H9 (cell line): Measurements from ENCODE around the gene BRI3BP. TPM values are rescaled to one million over a fixed set of nuclear protein-coding genes. Genes with fewer than 3 reads are reported as not detected.

Experiments used
- DNase-seq: peaks from one replicate; pipeline ENCODE4 v3.0.0-alpha.2; 2017
- H2AFZ ChIP-seq: one replicate; pipeline ENCODE4 v1.6.1; 2013; ENCODE audit warnings: mild to moderate bottlenecking, low read length, control low read depth, moderate library complexity
- H2AK5ac ChIP-seq: 2 replicates; pipeline ENCODE4 v1.6.1; 2013; ENCODE audit warnings: low read length, control low read depth, mixed read lengths; ENCODE audit not compliant: insufficient read length
- H2BK120ac ChIP-seq: one replicate; pipeline ENCODE4 v1.6.1; 2013; ENCODE audit warnings: low read depth, mild to moderate bottlenecking, low read length, control low read depth, inconsistent platforms; ENCODE audit not compliant: poor library complexity, severe bottlenecking
- H2BK12ac ChIP-seq: 2 replicates; pipeline ENCODE4 v1.6.1; 2013; ENCODE audit warnings: low read length, control low read depth, mixed read lengths, low read depth; ENCODE audit not compliant: insufficient read length
- H2BK15ac ChIP-seq: 2 replicates; pipeline ENCODE4 v1.6.1; 2013; ENCODE audit warnings: low read depth, low read length, control low read depth
- H2BK20ac ChIP-seq: one replicate; pipeline ENCODE4 v1.6.1; 2013; ENCODE audit warnings: low read depth, mild to moderate bottlenecking, low read length, control low read depth, inconsistent platforms; ENCODE audit not compliant: poor library complexity, severe bottlenecking
- H2BK5ac ChIP-seq: 2 replicates; pipeline ENCODE4 v1.6.1; 2013; ENCODE audit warnings: low read length, control low read depth, mixed read lengths; ENCODE audit not compliant: insufficient read length
- H3K14ac ChIP-seq: 2 replicates; pipeline ENCODE4 v1.6.1; 2013; ENCODE audit warnings: low read length, control low read depth; ENCODE audit not compliant: insufficient read depth
- H3K18ac ChIP-seq: 2 replicates; pipeline ENCODE4 v1.6.1; 2013; ENCODE audit warnings: low read depth, mild to moderate bottlenecking, mixed read lengths, low read length, control low read depth; ENCODE audit not compliant: insufficient read length
- H3K23ac ChIP-seq: 2 replicates; pipeline ENCODE4 v1.6.1; 2013; ENCODE audit warnings: low read length, control low read depth, mixed read lengths, low read depth; ENCODE audit not compliant: insufficient read length
- H3K23me2 ChIP-seq: 2 replicates; pipeline ENCODE4 v1.6.1; 2013; ENCODE audit warnings: low read depth, mild to moderate bottlenecking, mixed read lengths, low read length, control low read depth; ENCODE audit not compliant: insufficient read length, poor library complexity, severe bottlenecking
- H3K27ac ChIP-seq: 2 replicates; pipeline ENCODE4 v1.5.1; 2013; ENCODE audit warnings: low read length, control low read depth, mixed read lengths, low read depth; ENCODE audit not compliant: insufficient read length
- H3K27me3 ChIP-seq: 2 replicates; pipeline ENCODE4 v1.6.1; 2013; ENCODE audit warnings: low read length, control low read depth, inconsistent platforms; ENCODE audit not compliant: insufficient read depth
- H3K4ac ChIP-seq: 2 replicates; pipeline ENCODE4 v1.6.1; 2013; ENCODE audit warnings: low read depth, mild to moderate bottlenecking, control low read depth, inconsistent platforms, low read length, moderate library complexity
- H3K4me1 ChIP-seq: 2 replicates; pipeline ENCODE4 v1.6.1; 2013; ENCODE audit warnings: low read length, control low read depth, inconsistent platforms; ENCODE audit not compliant: insufficient read depth
- H3K4me2 ChIP-seq: 2 replicates; pipeline ENCODE4 v1.6.1; 2013; ENCODE audit warnings: low read length, control low read depth, mixed read lengths; ENCODE audit not compliant: insufficient read length, insufficient read depth
- H3K56ac ChIP-seq: 2 replicates; pipeline ENCODE4 v1.6.1; 2013; ENCODE audit warnings: low read depth, mild to moderate bottlenecking, mixed read lengths, low read length, control low read depth; ENCODE audit not compliant: insufficient read length
- H3K79me1 ChIP-seq: 2 replicates; pipeline ENCODE4 v1.6.1; 2013; ENCODE audit warnings: low read depth, mild to moderate bottlenecking, moderate library complexity, low read length, control low read depth, inconsistent platforms; ENCODE audit not compliant: insufficient read depth, poor library complexity, severe bottlenecking
- H3K79me2 ChIP-seq: 2 replicates; pipeline ENCODE4 v1.6.1; 2013; ENCODE audit warnings: low read length, control low read depth, inconsistent platforms; ENCODE audit not compliant: insufficient read depth
- H3K9ac ChIP-seq: 2 replicates; pipeline ENCODE4 v1.6.1; 2013; ENCODE audit warnings: low read length, control low read depth, mixed read lengths; ENCODE audit not compliant: insufficient read length; ENCODE audit errors: extremely low read depth
- H3K9me3 ChIP-seq: one replicate; pipeline ENCODE4 v1.6.1; 2013; ENCODE audit warnings: low read depth, low read length, inconsistent platforms; ENCODE audit not compliant: control insufficient read depth
- H3T11ph ChIP-seq: one replicate; pipeline ENCODE4 v1.6.1; 2013; ENCODE audit warnings: mild to moderate bottlenecking, low read length, control low read depth, inconsistent platforms
- H4K20me1 ChIP-seq: one replicate; pipeline ENCODE4 v1.6.1; 2013; ENCODE audit not compliant: control insufficient read depth, insufficient read length, insufficient read depth
- H4K5ac ChIP-seq: 2 replicates; pipeline ENCODE4 v1.6.1; 2013; ENCODE audit warnings: low read depth, mild to moderate bottlenecking, mixed read lengths, low read length, control low read depth; ENCODE audit not compliant: insufficient read length
- H4K8ac ChIP-seq: replicated peaks from 2 replicates; pipeline ENCODE4 v1.6.1; 2013; ENCODE audit warnings: low read length, control low read depth, mixed read lengths, low read depth; ENCODE audit not compliant: insufficient read length
- H4K91ac ChIP-seq: 2 replicates; pipeline ENCODE4 v1.6.1; 2013; ENCODE audit warnings: low read depth, mild to moderate bottlenecking, moderate library complexity, mixed read lengths, low read length, control low read depth; ENCODE audit not compliant: insufficient read length
- H3K27ac Mint-ChIP-seq, 3 experiments: 2 replicates in 2 of 3; 3 replicates in 1 of 3; pipeline ENCODE4 v1.8.0; 2020 to 2021; ENCODE audit warnings: mixed read lengths in 3 of 3, mild to moderate bottlenecking in 1 of 3, moderate library complexity in 1 of 3
- H3K27me3 Mint-ChIP-seq: 2 replicates; pipeline ENCODE4 v1.8.0; 2021; ENCODE audit warnings: low read depth, mild to moderate bottlenecking, moderate library complexity, mixed read lengths
- H3K36me3 Mint-ChIP-seq, 3 experiments: 2 replicates in 2 of 3; 3 replicates in 1 of 3; pipeline ENCODE4 v1.8.0; 2020 to 2021; ENCODE audit warnings: low read depth in 3 of 3, mixed read lengths in 3 of 3; ENCODE audit not compliant: insufficient read depth in 1 of 3
- H3K4me1 Mint-ChIP-seq, 2 experiments: 2 replicates each; pipeline ENCODE4 v1.8.0; 2020; ENCODE audit warnings: mixed read lengths in 2 of 2
- H3K4me3 Mint-ChIP-seq, 2 experiments: 2 replicates in 1 of 2; 3 replicates in 1 of 2; pipeline ENCODE4 v1.8.0; 2020 to 2021; ENCODE audit warnings: mild to moderate bottlenecking in 2 of 2, mixed read lengths in 2 of 2, moderate library complexity in 1 of 2
- H3K9me3 Mint-ChIP-seq, 2 experiments: 2 replicates in 1 of 2; 3 replicates in 1 of 2; pipeline ENCODE4 v1.8.0; 2020; ENCODE audit warnings: mild to moderate bottlenecking in 2 of 2, mixed read lengths in 2 of 2, moderate library complexity in 1 of 2
- CTCF ChIP-seq: fragments of 200-600 bp; sonication (generic); conservative IDR thresholded peaks from 3 replicates; pipeline ENCODE4 v1.8.0; 2021; ENCODE audit warnings: antibody characterized with exemption, mild to moderate bottlenecking
- WGBS: extraction: QIAGEN DNeasy Blood & Tissue Kit; methylation state at CpG from one replicate; pipeline ENCODE4 v1.1.7; 2013; ENCODE audit warnings: missing lambda C conversion rate, low lambda C conversion rate, mixed read lengths; ENCODE audit not compliant: insufficient read length; ENCODE audit errors: extremely low coverage; 5-methylcytosine and 5-hydroxymethylcytosine counted together
- total RNA-seq: library from RNA; stranded (reverse); gene quantifications from 2 replicates; pipeline ENCODE4 v1.2.1, GENCODE V29; 2021

Gene BRI3BP
- total RNA-seq, 1 experiment from 2014 or later, result 10.5 TPM

GRCh38 chr12:124961055-124961454, 32.4 kb upstream of the BRI3BP start:
- Histone ChIP-seq H2AFZ (no peak overlapping the region), H4K91ac (no peak overlapping the region), H2BK120ac (no peak overlapping the region), H3K4ac (no peak overlapping the region), H3K9me3 (no peaks in the 10 kb centered on the region), H3K27me3 (no peaks in the 10 kb centered on the region), H3K79me2 (no peaks in the 10 kb centered on the region), H3K23me2 (no peaks in the 10 kb centered on the region), H3K79me1 (no peaks in the 10 kb centered on the region), H3K56ac (no peak overlapping the region), H4K5ac (no peak overlapping the region), H3K27ac (no peak overlapping the region), H3K23ac (no peak overlapping the region), H4K8ac (no peak overlapping the region), H3T11ph (no peak overlapping the region), H2BK20ac (no peak overlapping the region), H3K4me1 (no peaks in the 10 kb centered on the region), H2AK5ac (no peak overlapping the region), H2BK12ac (no peak overlapping the region), H2BK5ac (no peak overlapping the region), H3K14ac (no peak overlapping the region), H2BK15ac (no peak overlapping the region), H3K18ac (no peak overlapping the region), H4K20me1 (no peaks in the 10 kb centered on the region), H3K9ac (no peak overlapping the region), H3K4me2 (no peak overlapping the region)
- no CpG with 5 or more reads among the region's 29 CpGs for WGBS
- peaks cover 40 to 90% (median 74%) of the 10 kb centered on the region in 3 experiments for H3K36me3 Mint-ChIP-seq
- DNase-seq, result no peak
- H3K27ac Mint-ChIP-seq, result peak overlapping the region in 2 of 3 experiments; percentile 49 to 55; a peak in 1 of 7 replicates
- H3K4me1 Mint-ChIP-seq, result no peaks in the 10 kb centered on the region
- TF ChIP-seq CTCF, result no peak
- H3K27me3 Mint-ChIP-seq, result no peaks in the 10 kb centered on the region
- H3K4me3 Mint-ChIP-seq, result no peak overlapping the region
- no peaks in the 10 kb centered on the region for H3K9me3 Mint-ChIP-seq
